Right renal pelvis (tissue), 4 donors: ENCODE results near the gene FAM43A. TPM values are rescaled to one million over a fixed set of nuclear protein-coding genes. Genes with fewer than 3 reads are reported as not detected.

ENCODE experiments used
- DNase-seq, 4 donors: peaks; one replicate each; pipeline ENCODE4 v3.0.0-alpha.2; 2013; ENCODE audit warnings: low read depth in 4 of 4, low spot score in 3 of 4, missing footprints in 1 of 4
- polyA plus RNA-seq, 4 donors: library from polyadenylated mRNA; unstranded; fragments of 120-200 nt; gene quantifications; one replicate each; pipeline ENCODE4 v1.2.1, GENCODE V29; 2013; ENCODE audit not compliant: insufficient read length in 4 of 4

FAM43A gene
- polyA plus RNA-seq, 4 donors, result 6.5 to 7.6 (median 6.8) TPM

GRCh38 chr3:194675081-194675640 lies 10.5 kb upstream of the FAM43A start:
- DNase-seq, result no peak

DNA sequence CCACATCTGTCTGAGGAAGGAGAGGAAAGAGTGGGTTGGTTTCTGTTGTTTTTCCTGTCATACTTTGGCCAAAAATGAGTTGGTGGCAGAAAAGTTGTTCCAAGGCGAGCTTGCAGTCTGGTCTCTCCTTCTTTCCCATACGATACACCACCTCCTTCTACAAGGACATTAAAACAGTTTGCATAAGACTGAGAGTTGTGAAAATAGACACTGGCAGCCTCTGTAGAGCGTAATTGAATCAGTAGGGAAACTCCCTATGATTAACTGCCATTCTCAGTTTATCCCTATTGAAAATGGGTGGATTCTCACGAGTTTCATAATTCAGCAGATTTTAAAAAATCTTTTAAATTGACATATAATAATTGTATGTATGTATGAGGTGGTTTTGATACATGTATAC lies 10.0 kb upstream of the FAM43A start:
- DNase-seq, result no peak

GRCh38 chr3:194676471-194676870 lies 9.2 kb upstream of the FAM43A start:
- no peak for DNase-seq

DNA sequence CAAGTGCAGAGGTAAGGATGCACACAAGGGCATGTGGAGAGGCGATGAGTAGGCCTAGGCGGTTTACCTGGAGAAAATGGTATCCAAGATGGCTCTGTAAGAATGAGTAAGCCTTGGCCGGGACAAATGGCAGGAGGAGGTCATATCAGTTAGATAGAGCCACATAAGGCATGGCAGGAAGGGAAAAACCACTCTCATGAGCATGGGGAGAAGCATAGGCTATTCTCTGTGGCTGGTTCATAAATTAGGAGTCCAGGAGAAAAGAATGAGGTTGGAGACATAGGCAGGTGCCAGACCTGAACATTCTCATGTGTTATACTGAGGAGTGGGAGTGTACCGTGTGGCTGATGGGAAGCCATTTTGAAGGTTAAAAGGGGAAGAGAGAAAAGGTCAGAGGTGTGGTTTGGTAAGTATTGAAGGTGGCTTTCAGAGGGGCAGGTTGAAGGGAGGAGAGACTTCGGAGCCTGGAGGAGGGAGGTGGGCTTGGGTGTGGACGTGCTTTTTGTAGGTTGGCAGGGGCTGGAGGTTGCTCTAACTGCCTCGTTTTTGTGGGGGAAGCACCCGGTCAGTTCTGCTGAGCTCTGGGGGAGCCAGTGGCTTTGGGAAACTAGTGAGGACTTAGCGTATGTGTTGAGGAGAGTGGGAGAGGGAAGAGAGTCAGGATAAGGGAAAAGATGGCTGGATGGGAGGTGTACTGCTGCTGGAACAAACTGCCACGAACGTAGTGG lies 4.6 kb upstream of the FAM43A start:
- no peak for DNase-seq

DNA sequence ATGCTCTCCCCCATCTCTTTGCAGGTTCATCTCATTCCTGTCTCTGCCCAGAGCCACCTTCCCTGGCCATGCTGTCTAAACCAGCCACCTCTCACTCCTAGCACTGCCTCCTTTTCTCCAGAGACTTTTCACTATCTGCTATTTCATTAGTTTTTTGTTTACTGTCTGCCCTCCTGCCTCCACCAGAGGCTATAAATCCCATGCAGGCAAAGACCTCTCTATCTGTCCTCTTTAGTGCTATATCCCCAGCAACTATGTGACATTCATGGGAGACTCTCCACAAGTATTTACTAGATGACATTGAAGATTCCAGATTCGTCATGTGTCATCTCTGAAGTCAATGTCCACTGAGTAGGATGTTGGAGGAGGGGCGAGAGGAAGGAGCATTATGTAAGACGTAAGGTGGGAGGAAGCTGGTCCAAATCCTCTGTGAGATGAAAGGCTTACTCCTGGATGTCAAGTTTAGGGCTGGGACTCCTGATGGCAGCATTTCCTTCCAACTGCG lies 3.4 kb upstream of the FAM43A start:
- no peak for DNase-seq

- no peak for DNase-seq
Observed at GRCh38 chr3:194682694-194683310, 2.9 kb upstream of the FAM43A start.

- no peak for DNase-seq
Observed at GRCh38 chr3:194683380-194683779, 2.3 kb upstream of the FAM43A start.

DNA sequence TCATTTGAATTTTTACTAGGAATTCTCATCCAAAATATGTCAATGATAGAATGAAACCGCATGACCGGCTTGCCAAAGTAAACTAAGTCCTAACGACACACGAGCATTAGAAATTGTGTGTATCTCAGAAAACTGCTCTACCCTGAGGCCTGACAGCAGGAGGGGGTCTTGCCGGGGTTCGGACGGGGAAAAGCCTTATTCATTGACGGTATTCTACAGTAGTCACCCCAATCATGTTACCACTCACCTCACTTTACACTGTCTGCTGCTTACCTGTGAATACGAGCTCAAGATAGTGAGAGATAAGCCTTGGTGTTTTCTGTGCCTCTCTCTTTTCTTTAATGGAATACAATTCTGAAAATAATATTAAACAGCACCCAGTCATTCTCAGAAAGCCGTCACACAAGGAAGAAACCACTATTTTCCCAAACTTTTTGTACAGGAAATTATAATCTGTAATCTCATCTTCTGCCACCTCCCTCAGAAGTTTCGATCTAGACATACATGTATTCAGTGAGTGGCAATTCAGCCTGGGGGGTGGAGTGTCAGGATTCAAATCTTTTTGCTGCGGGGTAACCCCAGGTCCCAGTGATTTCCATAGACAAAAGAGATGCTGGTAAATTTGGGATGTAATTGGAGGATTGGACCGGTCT lies 492 bp upstream of the FAM43A start:
- DNase-seq, result no peak

DNA sequence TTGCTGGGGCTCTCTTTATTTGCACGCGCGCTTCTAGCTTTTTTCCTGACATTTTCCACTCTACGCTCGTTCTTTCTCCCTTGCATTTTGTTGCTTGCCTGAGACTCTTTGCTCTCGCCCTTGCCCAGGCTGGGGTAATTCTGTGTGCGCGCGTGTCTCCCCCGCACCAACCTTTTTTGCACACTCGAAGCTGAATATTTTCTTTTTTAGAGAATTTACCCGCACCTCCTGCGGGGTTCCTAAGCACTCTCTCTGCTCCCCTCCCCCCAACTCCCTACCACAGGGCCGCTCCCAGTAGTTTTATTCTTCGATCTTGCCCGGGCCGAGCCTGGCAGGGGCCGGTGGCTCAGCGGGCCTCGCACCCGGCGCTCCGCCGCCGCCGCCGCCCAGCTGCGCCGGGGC lies 732 bp downstream of the FAM43A start:
- no peak for DNase-seq

GRCh38 chr3:194686816-194687637 lies 1.3 kb downstream of the FAM43A start:
- DNase-seq, result no peak

GRCh38 chr3:194687638-194688199 lies 2.0 kb downstream of the FAM43A start:
- no peak for DNase-seq

- DNase-seq, result no peak
Observed at GRCh38 chr3:194688200-194688740, 2.6 kb downstream of the FAM43A start.

GRCh38 chr3:194688946-194689345 lies 3.3 kb downstream of the FAM43A start:
- DNase-seq, result no peak

DNA sequence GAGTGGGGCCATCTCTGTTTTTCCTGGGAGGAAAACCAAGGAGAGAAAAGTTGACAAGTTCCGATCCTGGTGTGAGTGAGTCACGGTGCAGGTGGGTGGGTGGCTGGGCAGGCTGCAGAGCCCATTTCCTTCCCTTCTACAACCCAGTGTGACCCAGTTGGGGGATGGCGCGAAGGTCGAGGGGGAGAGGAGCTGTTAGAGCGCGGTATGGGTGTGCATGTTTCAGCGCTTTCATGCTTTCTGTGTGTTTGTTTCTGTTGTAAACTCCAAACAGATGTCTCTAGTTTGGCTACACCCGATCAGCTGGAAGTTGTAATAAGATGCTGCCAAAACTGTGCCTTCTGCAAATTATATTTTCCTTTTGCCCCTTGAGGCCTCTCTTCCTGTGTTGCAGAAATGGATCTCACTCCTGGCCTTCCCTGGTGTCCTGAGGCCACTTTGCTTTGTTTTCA lies 3.8 kb downstream of the FAM43A start:
- no peak for DNase-seq

DNA sequence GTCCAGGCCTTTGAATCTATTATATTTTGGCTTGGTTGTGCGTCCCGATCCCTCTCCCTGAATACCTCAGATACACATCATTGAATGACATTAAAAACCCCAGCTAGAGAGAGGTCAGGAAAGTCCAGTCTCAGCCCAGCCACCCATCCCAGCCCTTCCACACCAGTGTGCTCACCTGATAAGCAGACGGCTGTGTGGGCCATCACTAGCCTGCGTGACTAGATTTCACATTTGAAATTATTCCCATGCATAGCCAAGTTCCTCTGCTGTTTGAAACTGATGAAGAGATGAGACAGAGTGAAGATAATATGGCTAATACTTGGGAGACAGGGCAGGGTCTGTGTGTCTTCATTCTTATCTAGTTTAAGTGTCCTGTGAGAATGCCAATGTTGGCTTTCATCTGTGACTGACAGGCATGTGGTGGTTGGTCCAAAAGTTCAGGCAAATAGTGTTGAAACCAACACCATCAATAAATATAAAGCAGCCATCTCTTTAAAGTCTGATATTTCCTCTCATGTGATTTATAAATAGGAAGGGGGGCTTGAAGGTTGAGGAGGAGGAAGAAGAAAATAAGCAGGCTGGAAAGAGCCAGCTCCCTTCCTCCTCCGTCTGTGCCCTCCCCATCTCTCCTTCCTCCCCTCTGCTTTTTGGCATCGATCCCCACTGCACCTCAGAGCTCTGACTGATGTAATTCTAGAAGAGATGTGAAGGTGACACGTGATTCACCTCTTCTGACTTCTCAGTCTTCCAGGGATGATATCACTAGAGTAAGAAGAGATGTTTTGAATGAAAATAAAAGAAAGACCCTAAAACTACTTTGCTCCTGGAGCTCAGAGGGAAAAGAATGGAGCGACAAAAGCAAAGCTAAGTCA lies 5.1 kb downstream of the FAM43A start:
- no peak for DNase-seq

- DNase-seq, result no peak
Observed at GRCh38 chr3:194691481-194692283, 6.0 kb downstream of the FAM43A start.

GRCh38 chr3:194696702-194697101 lies 11.0 kb downstream of the FAM43A start:
- DNase-seq, result no peak

DNA sequence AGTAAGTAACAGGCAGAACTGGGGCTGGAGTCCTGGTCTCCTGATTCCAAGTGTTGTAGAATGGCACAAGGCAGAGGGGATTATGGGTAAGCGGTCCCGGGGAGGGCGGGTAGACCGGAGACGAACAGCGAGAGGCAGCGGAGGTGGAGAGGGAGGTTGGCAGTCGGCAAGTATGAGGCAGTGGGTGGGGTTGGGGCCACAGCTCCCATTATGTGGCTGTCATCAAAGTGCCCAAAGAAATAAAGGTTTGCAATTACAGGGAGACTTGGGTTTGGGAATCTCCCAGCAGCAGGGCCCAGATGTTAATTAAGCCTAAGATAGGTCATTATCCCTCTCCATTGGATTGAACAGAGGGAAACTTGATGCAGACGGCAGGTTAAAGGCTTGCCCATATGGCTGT lies 16.9 kb downstream of the FAM43A start:
- no peak for DNase-seq
